Neural crest cell (in vitro differentiated cells): Measurements from ENCODE around the gene NT5DC3. TPM values are rescaled to one million over a fixed set of nuclear protein-coding genes. Genes with fewer than 3 reads are reported as not detected.

Source experiments
- DNase-seq: peaks from one replicate; pipeline ENCODE4 v3.0.0; 2021; ENCODE audit warnings: low read depth, mixed read lengths, low spot score
- H3K27ac Mint-ChIP-seq: one replicate; pipeline ENCODE4 v1.8.0; 2021; ENCODE audit warnings: mild to moderate bottlenecking, mixed read lengths; ENCODE audit not compliant: unreplicated experiment
- H3K27me3 Mint-ChIP-seq: 2 replicates; pipeline ENCODE4 v1.8.0; 2021; ENCODE audit warnings: low read depth, mild to moderate bottlenecking, mixed read lengths
- H3K36me3 Mint-ChIP-seq: 2 replicates; pipeline ENCODE4 v1.8.0; 2021; ENCODE audit warnings: low read depth, mild to moderate bottlenecking, mixed read lengths
- H3K4me1 Mint-ChIP-seq: 2 replicates; pipeline ENCODE4 v1.8.0; 2021; ENCODE audit warnings: mixed read lengths
- H3K4me3 Mint-ChIP-seq: one replicate; pipeline ENCODE4 v1.8.0; 2021; ENCODE audit warnings: mild to moderate bottlenecking, mixed read lengths
- H3K9me3 Mint-ChIP-seq: 2 replicates; pipeline ENCODE4 v1.8.0; 2021; ENCODE audit warnings: mixed read lengths
- total RNA-seq: library from RNA; stranded (reverse); gene quantifications from 2 replicates; pipeline ENCODE4 v1.2.1, GENCODE V29; 2021
- TF ChIP-seq, protein P1 (sequence below): fragments of 200-600 bp; sonication (generic); conservative IDR thresholded peaks from 2 replicates; pipeline ENCODE4 v1.5.0; 2021; ENCODE audit warnings: antibody characterized with exemption, mild to moderate bottlenecking

Gene NT5DC3
- total RNA-seq, 1 donor from 2014 or later, result 14.4 TPM

GRCh38 chr12:103768467-103769123 is 72.4 kb downstream of the NT5DC3 start:
- no peak overlapping the region for H3K4me3 Mint-ChIP-seq
- DNase-seq, result no peak
- no peaks in the 10 kb centered on the region for H3K9me3 Mint-ChIP-seq
- TF ChIP-seq, protein P1, sequence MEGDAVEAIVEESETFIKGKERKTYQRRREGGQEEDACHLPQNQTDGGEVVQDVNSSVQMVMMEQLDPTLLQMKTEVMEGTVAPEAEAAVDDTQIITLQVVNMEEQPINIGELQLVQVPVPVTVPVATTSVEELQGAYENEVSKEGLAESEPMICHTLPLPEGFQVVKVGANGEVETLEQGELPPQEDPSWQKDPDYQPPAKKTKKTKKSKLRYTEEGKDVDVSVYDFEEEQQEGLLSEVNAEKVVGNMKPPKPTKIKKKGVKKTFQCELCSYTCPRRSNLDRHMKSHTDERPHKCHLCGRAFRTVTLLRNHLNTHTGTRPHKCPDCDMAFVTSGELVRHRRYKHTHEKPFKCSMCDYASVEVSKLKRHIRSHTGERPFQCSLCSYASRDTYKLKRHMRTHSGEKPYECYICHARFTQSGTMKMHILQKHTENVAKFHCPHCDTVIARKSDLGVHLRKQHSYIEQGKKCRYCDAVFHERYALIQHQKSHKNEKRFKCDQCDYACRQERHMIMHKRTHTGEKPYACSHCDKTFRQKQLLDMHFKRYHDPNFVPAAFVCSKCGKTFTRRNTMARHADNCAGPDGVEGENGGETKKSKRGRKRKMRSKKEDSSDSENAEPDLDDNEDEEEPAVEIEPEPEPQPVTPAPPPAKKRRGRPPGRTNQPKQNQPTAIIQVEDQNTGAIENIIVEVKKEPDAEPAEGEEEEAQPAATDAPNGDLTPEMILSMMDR, result no peak
- H3K27ac Mint-ChIP-seq, result no peak overlapping the region
- peaks cover 24% of the 10 kb centered on the region for H3K4me1 Mint-ChIP-seq
- H3K36me3 Mint-ChIP-seq, result peaks cover 3% of the 10 kb centered on the region
- H3K27me3 Mint-ChIP-seq, result no peaks in the 10 kb centered on the region

GRCh38 chr12:103766028-103766427 is 75.0 kb downstream of the NT5DC3 start:
- Mint-ChIP-seq H3K27me3 (no peaks in the 10 kb centered on the region), H3K4me1 (peaks cover 9% of the 10 kb centered on the region), H3K36me3 (peaks cover 3% of the 10 kb centered on the region), H3K9me3 (no peaks in the 10 kb centered on the region), H3K27ac (no peak overlapping the region), H3K4me3 (no peak overlapping the region)
- no peak for DNase-seq
- TF ChIP-seq, protein P1, result no peak

GRCh38 chr12:103765322-103765721 is 75.7 kb downstream of the NT5DC3 start:
- no peaks in the 10 kb centered on the region for H3K9me3 Mint-ChIP-seq
- DNase-seq, result no peak
- H3K27me3 Mint-ChIP-seq, result no peaks in the 10 kb centered on the region
- no peak overlapping the region for H3K27ac Mint-ChIP-seq
- peaks cover 3% of the 10 kb centered on the region for H3K36me3 Mint-ChIP-seq
- H3K4me3 Mint-ChIP-seq, result no peak overlapping the region
- TF ChIP-seq, protein P1, result no peak
- H3K4me1 Mint-ChIP-seq, result peaks cover 9% of the 10 kb centered on the region

GRCh38 chr12:103762473-103762872 is 78.6 kb downstream of the NT5DC3 start:
- Mint-ChIP-seq H3K36me3 (peaks cover 3% of the 10 kb centered on the region), H3K27me3 (no peaks in the 10 kb centered on the region), H3K4me1 (no peaks in the 10 kb centered on the region), H3K9me3 (no peaks in the 10 kb centered on the region), H3K4me3 (no peak overlapping the region), H3K27ac (no peak overlapping the region)
- TF ChIP-seq, protein P1, result no peak
- no peak for DNase-seq

- H3K9me3 Mint-ChIP-seq, result no peaks in the 10 kb centered on the region
- H3K4me1 Mint-ChIP-seq, result no peaks in the 10 kb centered on the region
- no peaks in the 10 kb centered on the region for H3K27me3 Mint-ChIP-seq
- no peaks in the 10 kb centered on the region for H3K36me3 Mint-ChIP-seq
- TF ChIP-seq, protein P1, result no peak
- H3K4me3 Mint-ChIP-seq, result no peak overlapping the region
- no peak overlapping the region for H3K27ac Mint-ChIP-seq
- no peak for DNase-seq
Observed at GRCh38 chr12:103758310-103759089, 82.5 kb downstream of the NT5DC3 start.
